ENCODE results near the gene RBM8A. TPM values are rescaled to one million over a fixed set of nuclear protein-coding genes. Genes with fewer than 3 reads are reported as not detected.

Gene RBM8A
- total RNA-seq, 1 donor = 54.3 TPM

DNA sequence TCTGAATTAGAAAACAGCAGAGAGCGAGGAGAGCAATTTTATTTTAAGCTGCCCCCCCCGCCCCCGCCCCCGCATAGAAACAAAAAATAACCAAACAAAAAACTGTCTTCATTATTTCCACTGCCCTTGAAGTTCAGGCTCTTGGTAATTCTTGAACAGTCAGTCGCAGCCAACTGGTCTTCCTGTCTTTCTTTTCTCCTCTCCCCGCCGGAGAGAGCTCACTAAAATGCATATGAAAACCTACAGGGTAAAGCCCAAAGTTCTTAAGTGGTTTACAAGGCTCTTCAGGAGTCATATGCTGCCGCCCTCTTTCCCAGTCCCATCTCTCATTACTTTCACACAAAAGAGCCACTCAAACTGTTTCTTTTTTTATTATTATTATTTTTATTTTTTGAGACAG, 40.5 kb downstream of the RBM8A start:
- Histone ChIP-seq H4K20me1 (ENCODE audit: insufficient read depth, low read length) (no peaks in the 10 kb centered on the region), H3K79me2 (ENCODE audit: insufficient read depth, low read length) (no peaks in the 10 kb centered on the region), H3K27ac (ENCODE audit: low read depth, low read length) (no peak overlapping the region), H3K36me3 (ENCODE audit: insufficient read depth, low read length) (no peaks in the 10 kb centered on the region), H3K4me2 (ENCODE audit: insufficient read depth, low read length) (no peak overlapping the region), H3K4me1 (ENCODE audit: insufficient read depth, low read length) (peaks cover 32% of the 10 kb centered on the region), H3K27me3 (ENCODE audit: insufficient read depth, low read length) (no peaks in the 10 kb centered on the region), H3K4me3 (ENCODE audit: insufficient read depth, low read length) (no peak overlapping the region), H2AFZ (ENCODE audit: low read length) (no peak overlapping the region), H3K9me3 (ENCODE audit: low read depth, low read length) (no peaks in the 10 kb centered on the region)
- DNase-seq (ENCODE audit: insufficient read length, low spot score, missing footprints) = no peak
- TF ChIP-seq, protein P1, sequence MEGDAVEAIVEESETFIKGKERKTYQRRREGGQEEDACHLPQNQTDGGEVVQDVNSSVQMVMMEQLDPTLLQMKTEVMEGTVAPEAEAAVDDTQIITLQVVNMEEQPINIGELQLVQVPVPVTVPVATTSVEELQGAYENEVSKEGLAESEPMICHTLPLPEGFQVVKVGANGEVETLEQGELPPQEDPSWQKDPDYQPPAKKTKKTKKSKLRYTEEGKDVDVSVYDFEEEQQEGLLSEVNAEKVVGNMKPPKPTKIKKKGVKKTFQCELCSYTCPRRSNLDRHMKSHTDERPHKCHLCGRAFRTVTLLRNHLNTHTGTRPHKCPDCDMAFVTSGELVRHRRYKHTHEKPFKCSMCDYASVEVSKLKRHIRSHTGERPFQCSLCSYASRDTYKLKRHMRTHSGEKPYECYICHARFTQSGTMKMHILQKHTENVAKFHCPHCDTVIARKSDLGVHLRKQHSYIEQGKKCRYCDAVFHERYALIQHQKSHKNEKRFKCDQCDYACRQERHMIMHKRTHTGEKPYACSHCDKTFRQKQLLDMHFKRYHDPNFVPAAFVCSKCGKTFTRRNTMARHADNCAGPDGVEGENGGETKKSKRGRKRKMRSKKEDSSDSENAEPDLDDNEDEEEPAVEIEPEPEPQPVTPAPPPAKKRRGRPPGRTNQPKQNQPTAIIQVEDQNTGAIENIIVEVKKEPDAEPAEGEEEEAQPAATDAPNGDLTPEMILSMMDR (IDR thresholded peaks at IDR 0.05; ENCODE audit: extremely low read depth, low read depth, low read length) = no peak

DNA sequence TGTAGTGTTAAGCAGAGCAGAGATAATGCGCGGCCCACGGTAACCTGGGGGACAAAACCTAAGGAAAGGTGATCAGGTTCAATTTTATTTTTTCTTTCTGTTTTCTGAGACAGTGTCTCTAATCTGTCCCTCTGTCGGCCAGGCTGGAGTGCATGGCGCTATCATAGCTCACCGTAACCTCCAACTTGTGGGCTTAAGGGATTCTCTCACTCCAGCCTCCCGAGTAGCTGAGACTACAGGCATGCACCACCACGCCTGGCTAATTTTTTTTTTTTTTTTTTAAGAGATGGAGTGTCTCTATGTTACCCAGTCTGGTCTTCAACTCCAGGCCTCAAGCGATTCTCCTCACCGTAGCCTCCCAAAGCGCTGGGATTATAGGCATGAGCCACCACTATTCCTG, 40.9 kb downstream of the RBM8A start:
- H4K20me1 ChIP-seq (ENCODE audit: insufficient read depth, low read length) = no peaks in the 10 kb centered on the region
- peak overlapping the region; percentile 48 for H2AFZ ChIP-seq (ENCODE audit: low read length)

DNA sequence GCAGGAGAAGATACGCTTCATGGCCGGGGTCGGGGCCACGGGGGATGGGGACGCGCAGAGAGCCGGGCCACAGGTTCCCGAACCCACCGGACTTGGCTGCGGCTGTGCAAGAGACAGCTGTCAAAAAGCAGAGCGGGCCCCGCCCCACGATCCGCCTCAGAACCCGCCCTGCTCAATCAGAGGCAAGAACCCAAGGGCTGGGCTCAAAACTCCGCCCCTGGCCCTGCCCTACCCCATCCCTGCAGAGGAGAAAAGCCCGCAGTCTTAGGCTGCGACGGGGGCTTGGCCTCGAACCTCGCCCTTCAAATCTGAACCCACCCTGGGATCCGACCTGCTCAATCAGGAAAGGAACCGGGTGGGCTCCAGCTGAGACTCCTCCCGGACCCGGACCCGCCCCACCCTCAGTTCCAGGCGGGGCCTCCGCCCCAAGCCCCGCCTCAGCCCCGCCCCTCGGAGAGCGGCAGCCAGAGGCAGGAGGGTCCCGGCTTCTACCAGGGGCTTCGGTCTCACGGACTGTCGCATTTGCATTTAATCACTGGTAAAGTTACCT, 41.5 kb downstream of the RBM8A start, which contains the start of gene ANKRD35:
Gene ANKRD35, minus strand, starts transcription at position 129 of the 550 bp plus-strand sequence. Its CDS starts 108 bp downstream, at position 21.
- DNase-seq (ENCODE audit: insufficient read length, low spot score, missing footprints) = peak; percentile 98
- no peaks in the 10 kb centered on the region for H3K27me3 ChIP-seq (ENCODE audit: insufficient read depth, low read length)

More for the DNA sequence above, 40.9 kb downstream of the RBM8A start:
- Histone ChIP-seq H3K27ac (ENCODE audit: low read depth, low read length) (no peak overlapping the region), H3K4me3 (ENCODE audit: insufficient read depth, low read length) (peak overlapping the region; percentile 80), H3K9me3 (ENCODE audit: low read depth, low read length) (no peaks in the 10 kb centered on the region), H3K4me1 (ENCODE audit: insufficient read depth, low read length) (peaks cover 27% of the 10 kb centered on the region), H3K36me3 (ENCODE audit: insufficient read depth, low read length) (no peaks in the 10 kb centered on the region), H3K4me2 (ENCODE audit: insufficient read depth, low read length) (peak overlapping the region; percentile 68), H3K27me3 (ENCODE audit: insufficient read depth, low read length) (no peaks in the 10 kb centered on the region), H3K79me2 (ENCODE audit: insufficient read depth, low read length) (no peaks in the 10 kb centered on the region)
- TF ChIP-seq, protein P1 (IDR thresholded peaks at IDR 0.05; ENCODE audit: extremely low read depth, low read depth, low read length) = no peak
- no peak for DNase-seq (ENCODE audit: insufficient read length, low spot score, missing footprints)

DNA sequence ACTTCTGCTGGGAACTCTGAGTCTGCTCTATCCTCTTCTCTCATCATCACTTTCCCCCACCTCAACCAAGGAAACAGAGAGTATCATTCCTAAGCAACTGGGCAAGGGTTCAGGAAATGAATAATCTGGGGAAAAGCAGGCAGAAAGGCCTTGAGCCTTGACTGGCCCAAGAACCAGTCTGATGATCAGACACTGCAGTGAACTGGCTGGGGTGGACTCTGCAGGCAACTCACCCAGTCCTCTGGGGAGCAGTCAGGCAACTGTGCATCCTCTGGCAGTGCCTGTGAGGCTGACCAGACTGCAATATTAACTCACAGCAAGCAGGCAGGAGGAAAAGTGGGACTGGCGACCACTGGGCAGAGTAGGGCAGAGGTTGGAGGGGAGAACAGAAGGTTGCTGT, 42.6 kb downstream of the RBM8A start:
- peak overlapping the region; percentile 47 for H2AFZ ChIP-seq (ENCODE audit: low read length)
- H3K79me2 ChIP-seq (ENCODE audit: insufficient read depth, low read length) = no peaks in the 10 kb centered on the region
- H3K4me2 ChIP-seq (ENCODE audit: insufficient read depth, low read length) = peak overlapping the region; percentile 68
- H3K27me3 ChIP-seq (ENCODE audit: insufficient read depth, low read length) = no peaks in the 10 kb centered on the region
- no peaks in the 10 kb centered on the region for H4K20me1 ChIP-seq (ENCODE audit: insufficient read depth, low read length)
- peaks cover 20% of the 10 kb centered on the region for H3K4me1 ChIP-seq (ENCODE audit: insufficient read depth, low read length)
- H3K36me3 ChIP-seq (ENCODE audit: insufficient read depth, low read length) = no peaks in the 10 kb centered on the region
- no peaks in the 10 kb centered on the region for H3K9me3 ChIP-seq (ENCODE audit: low read depth, low read length)
- H3K4me3 ChIP-seq (ENCODE audit: insufficient read depth, low read length) = peak overlapping the region; percentile 33
- DNase-seq (ENCODE audit: insufficient read length, low spot score, missing footprints) = peak; percentile 97
- TF ChIP-seq, protein P1 (IDR thresholded peaks at IDR 0.05; ENCODE audit: extremely low read depth, low read depth, low read length) = no peak
- peak overlapping the region; percentile 40 for H3K27ac ChIP-seq (ENCODE audit: low read depth, low read length)

More for the DNA sequence above, 41.5 kb downstream of the RBM8A start, which contains the start of gene ANKRD35:
- peak within 1 kb of the TSS; percentile 80 for H3K4me3 ChIP-seq (ENCODE audit: insufficient read depth, low read length)
- H3K4me2 ChIP-seq (ENCODE audit: insufficient read depth, low read length) = peak within 1 kb of the TSS; percentile 68
- no peaks in the 10 kb centered on the region for H3K36me3 ChIP-seq (ENCODE audit: insufficient read depth, low read length)
- H3K79me2 ChIP-seq (ENCODE audit: insufficient read depth, low read length) = no peaks in the 10 kb centered on the region
- peaks cover 22% of the 10 kb centered on the region for H3K4me1 ChIP-seq (ENCODE audit: insufficient read depth, low read length)
- peak within 1 kb of the TSS; percentile 89 for H2AFZ ChIP-seq (ENCODE audit: low read length)
- H3K9me3 ChIP-seq (ENCODE audit: low read depth, low read length) = no peaks in the 10 kb centered on the region
- no peak within 1 kb of the TSS for H3K27ac ChIP-seq (ENCODE audit: low read depth, low read length)
- no peaks in the 10 kb centered on the region for H4K20me1 ChIP-seq (ENCODE audit: insufficient read depth, low read length)
- TF ChIP-seq, protein P1 (IDR thresholded peaks at IDR 0.05; ENCODE audit: extremely low read depth, low read depth, low read length) = no peak

All from osteoblast (primary cell).